Esophagus squamous epithelium (tissue), 4 donors: ENCODE results near the gene F7.

Experiments
- CTCF ChIP-seq, 6 experiments: fragments of 450-650 bp in 4 of 6; fragments of 200-600 bp in 2 of 6; sonication (generic) in 2 of 6; IDR thresholded peaks; one replicate each; pipeline ENCODE4 v1.5.1; 2016 to 2019; ENCODE audit warnings: antibody characterized with exemption in 6 of 6, mild to moderate bottlenecking in 4 of 6, moderate library complexity in 4 of 6
- POLR2A ChIP-seq, 4 donors: fragments of 450-650 bp; IDR thresholded peaks; one replicate each; pipeline ENCODE4 v1.6.1; 2017; ENCODE audit warnings: antibody characterized with exemption in 4 of 4, mild to moderate bottlenecking in 4 of 4, moderate library complexity in 3 of 4

- TF ChIP-seq POLR2A (IDR thresholded peaks at IDR 0.05) (no peak), CTCF (IDR thresholded peaks at IDR 0.05) (no peak)
Observed at GRCh38 chr13:113129921-113130750, 24.5 kb downstream of the F7 start.
